Activated CD4-positive, CD25-positive, alpha-beta regulatory T cell treated with anti-CD3 and anti-CD28 coated beads, Interleukin-2, amount 50 U/mL, for 16 hours (primary cell): Measurements from ENCODE around the gene CTNNBL1.

Source experiments
- DNase-seq: peaks from one replicate; pipeline ENCODE4 v3.0.0-alpha.2; 2020; ENCODE audit warnings: low read depth, low spot score

The CTNNBL1 gene

DNA sequence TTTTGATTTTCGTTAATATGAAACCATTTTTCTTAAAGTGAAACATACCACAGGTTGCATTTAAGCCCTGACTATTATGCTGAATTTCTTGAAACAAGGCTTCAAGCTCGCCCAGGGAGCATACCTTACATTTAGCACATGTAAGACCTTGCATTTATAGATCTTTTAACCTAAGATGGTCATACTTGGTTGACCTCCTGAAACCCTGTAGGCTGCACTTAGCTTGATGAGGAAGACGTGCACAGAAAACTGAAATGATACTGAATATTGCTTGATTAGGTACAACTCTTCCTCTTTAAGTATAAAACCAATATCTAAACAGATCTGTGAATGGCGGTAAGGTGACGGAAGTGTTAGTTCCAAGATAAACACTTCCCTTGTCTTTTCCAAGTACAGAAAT, 82.2 kb downstream of the CTNNBL1 start:
- no peak for DNase-seq

DNA sequence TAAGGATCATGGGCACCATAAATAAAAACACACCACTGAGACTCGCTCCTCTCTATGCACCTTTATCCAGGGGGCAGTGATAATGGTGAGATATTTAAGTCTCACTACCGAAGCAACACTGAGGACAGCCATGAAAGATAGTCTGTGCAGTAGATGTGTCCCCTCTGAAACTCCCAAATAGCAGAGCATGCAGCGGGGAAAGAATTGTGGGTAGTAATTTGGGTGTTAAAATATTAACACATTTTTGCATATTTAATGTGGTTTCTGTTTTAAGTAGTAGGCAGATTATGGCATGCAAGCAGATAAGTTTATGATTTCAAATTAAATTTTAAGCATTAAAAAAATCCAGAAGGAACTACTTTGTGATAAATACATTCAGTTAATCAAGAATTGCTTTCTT, 82.7 kb downstream of the CTNNBL1 start:
- no peak for DNase-seq

DNA sequence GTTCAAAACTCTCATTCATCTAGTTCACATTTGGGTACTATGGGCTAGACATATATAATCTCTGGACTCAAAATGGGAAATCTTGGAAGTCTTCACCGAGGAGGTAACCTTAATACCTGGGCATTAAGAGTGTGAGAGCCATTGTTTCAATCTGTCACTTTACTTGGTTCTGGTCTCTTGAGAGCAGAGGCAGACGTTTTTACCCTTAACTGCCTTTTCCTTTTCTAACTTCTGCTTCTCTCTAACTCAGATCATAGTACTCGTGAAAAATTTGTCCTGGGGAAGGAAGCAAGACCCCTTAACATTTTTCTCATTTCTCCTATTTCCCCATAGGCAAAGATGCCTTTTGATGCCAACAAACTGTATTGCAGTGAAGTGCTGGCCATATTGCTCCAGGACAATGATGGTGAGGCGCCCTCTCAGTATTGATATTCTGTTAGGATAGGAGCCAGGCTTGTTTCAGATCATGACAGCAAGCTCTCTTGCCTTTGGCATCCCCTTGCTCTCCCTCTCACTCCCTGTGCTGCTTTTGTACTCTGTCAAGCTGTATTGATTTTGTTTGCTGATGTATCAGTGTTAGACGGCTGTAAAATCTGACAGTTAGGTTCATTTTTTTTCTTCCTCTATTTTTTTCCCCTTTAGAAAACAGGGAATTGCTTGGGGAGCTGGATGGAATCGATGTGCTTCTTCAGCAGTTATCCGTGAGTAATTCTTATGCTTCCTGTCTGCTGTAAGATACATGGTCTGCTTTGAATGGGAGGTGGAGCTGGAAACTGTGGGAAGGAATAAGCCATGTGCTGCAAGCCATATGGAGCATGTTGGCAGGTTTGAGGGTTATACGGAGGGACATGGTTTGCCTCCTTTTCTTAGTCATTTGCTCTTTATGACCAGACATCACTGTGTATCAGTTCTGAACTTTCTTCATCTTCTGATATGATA, 83.5 kb downstream of the CTNNBL1 start:
- no peak for DNase-seq

DNA sequence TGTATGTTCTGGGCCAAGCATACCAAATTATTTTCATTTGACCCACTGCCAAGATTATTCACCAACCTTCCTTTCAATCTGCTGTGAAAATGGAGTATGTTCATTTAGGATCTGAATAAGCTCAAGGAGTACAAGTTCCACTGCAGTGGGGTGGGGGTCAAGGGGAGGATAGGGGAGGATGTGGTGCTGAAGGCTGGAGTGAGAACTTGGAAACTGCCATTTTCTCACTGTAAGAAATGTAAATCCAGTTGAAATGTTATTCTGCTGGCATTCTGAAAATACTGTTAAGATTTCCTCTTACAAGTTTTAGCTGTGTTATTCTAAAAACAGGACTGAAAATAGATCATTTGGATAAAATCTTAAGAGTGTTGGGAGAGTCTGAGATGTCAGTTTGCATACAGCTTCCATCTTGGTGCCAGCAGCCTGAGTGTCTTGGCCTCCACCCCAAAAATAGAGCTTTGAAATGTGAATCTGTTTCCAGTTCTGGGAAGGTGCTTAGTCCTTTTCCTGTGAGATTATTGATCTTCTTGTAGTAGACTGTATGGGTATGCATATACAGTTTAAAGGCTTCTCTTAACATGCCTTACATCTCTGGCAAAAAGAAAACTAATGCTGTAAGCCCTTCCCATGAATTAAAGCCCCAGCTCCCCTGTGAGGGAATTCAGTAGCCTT, 84.3 kb downstream of the CTNNBL1 start:
- no peak for DNase-seq

DNA sequence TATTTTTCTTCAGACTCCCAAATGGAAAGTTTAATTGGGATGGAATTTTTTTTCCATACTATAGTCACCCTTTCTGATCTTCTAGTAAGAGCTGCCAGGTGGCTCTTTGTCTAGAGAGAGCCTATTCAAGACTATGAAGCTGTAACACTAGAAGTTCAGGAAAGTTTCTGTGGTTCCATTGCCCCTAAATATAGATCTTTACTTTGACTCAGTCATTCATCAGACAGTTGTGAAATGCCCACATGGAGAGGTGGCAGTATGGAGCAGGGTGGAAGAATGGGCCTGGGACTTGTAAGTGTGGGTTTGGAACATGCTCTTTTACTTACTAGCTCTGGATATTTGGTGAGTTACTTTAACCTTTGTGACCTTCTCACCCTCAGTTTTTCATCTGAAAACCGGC, 87.8 kb downstream of the CTNNBL1 start:
- DNase-seq = no peak

DNA sequence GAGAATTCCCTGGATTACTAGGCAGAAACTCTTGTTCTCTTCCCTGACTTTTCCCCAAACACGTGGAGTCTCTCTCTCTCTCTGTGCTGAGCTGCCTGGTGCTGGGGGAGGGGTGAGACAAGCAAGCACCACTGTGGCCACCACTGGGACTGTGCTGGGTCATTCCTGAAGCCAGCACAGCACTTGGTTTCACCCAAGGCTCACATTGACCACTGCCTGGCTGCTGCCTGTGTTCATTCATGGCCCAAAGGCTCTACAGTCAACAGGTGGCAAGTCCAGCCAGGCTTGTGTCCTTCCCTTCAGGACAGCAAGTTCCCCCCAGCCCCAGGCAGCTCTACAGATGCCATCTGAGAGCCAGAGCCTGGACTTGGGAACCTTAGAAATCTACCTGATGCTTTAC, 92.2 kb downstream of the CTNNBL1 start:
- DNase-seq = no peak

DNA sequence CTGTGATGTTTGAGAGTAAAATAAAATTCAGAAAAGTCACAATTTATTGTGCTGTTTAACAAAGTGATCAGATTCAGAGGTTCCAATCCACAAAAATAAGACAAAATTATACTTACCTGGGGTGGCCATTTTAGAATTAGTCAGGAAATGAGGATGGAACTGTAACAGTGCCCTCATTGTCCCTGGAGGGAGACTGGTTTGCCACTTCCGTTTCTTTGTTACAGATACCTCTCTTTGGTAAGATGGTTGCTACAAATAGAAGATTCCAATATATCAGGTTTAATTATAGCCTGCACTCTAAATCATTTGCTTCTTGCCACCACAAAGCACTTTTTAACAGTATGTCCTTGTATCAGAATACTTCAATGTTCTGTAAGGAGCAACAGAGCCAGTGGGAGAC, 95.6 kb downstream of the CTNNBL1 start:
- no peak for DNase-seq

DNA sequence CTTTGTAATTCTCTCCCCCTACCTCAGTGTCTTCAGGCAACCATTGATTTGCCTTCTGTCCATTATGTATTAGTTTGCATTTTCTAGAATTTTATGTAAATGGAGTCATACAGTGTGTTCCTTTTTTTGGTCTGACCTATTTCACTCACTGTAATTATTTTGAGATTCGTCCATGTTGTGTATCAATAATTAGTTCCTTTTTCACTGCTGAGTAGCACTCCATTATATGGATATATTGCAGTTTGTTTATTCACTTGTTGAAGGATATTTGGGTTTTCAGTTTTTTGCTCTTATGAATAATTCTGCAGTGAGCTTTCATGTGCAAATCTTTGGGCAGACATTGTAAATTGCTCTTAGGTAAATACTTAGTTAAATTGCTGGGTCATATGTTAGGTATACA, 97.1 kb downstream of the CTNNBL1 start:
- no peak for DNase-seq

DNA sequence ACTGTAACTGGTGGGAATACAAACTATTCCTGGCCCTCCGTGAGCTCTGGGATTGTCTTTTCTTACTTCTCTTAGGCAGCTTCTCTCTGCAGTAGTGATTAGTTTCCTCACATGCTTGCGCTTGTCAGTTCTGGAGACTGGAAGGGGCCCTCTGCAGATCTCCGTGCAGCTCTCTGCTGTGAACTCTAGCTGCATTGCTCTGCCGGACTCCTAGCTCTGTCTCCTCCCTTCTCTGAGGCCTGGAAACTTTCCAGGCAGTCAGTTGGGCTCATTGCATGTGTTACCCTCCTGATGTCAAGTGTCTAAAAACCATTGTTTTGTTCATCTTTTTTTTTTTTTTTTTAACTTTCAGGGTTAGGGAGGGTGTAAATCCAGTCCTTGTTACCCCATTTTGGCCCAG, 102.3 kb downstream of the CTNNBL1 start:
- DNase-seq = no peak

DNA sequence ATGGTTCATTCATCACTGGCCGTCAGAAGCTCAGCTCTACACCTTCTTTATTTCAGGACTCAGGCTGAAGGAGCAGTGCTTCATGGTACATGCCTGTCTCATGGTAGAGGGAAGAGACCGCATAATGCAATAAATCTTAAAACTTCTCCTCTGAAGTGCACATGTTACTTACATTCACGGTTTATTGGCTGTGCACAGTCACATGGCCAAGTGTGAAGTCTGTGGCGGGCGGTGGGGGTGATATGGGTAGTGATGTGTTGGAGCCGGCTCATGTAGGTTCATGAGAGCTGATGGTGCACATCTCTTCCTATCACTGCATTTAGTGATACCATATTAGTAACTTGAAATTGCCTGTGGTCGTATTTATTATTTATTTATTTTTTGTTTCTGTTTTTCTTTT, 102.9 kb downstream of the CTNNBL1 start:
- DNase-seq = no peak

DNA sequence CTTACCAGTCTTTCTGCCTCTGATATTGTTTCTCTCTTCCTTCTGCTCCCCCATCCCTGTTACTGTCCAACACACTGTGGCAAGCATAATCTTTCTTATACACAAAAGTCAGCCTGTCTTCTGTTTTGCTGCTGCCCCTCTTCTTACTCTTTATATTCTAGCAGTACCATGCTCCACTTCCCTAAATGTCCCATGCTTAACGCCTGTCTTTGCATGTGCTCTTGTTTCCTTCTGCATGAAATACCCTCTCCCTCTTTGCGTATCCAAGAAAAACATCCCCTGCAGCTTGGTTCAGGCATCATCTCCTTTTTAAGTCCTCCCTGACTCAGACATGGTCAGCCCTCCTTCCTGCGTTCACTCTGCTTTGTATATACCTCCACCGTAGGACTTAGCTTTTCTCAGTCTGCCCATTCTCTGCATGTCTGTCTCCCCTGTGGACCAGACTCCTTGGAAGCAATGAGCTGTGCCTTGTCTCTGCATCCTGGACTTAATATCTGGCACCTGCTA, 103.9 kb downstream of the CTNNBL1 start:
- DNase-seq = no peak

DNA sequence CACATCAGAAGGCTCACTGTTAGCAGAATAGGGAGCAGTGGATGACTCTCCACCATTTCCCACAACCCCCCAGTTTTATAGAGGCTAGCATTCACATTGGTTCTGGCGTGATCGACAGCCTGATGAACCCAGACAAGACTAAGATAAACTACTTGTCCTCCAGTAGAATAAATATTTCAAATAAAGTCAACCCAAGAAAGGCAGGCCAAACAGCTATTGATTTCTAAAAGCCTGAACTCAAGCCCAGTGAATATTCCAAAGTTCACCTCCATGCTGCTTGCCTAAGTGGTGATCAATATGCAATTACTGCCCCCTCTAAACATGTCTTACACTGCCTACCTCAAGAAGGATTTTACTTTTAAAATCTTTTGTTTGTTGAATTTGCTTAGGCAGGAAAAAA, 104.5 kb downstream of the CTNNBL1 start:
- no peak for DNase-seq

DNA sequence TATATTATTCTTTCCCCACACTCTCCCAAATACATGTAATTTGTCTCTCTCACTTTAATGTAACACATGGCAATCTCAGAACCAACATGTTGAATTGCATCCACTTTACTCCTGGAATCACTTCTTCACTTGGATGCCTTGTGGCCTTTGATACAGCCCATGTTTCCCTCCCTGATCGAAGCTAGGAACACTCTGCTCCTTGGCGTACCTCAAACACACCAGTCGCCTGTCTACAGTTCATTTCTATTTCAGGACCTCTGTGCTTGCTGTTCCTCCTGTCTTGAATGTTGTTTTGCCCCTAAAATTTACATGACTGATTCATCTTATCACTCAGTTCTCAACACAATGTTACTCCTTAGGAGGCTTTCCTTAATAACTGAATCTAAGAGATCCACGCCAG, 106.8 kb downstream of the CTNNBL1 start:
- DNase-seq = no peak

DNA sequence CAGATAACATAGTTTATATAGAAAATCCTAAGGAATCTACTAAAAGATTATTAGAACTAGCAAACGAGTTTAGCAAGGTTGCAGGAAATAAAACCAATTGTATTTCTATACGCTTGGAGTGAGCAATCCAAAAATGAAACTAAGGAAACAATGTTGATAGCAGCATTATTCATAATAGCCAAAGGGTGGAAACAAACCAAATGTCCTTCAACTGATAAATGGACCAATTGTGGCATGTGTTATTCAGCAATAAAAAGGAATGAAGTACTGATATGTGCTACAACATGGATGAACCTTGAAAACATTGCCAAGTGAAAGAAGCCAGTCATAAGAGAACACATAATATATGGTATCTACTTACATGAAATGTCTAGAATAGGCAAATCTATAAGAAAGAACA, 108.1 kb downstream of the CTNNBL1 start:
- no peak for DNase-seq

DNA sequence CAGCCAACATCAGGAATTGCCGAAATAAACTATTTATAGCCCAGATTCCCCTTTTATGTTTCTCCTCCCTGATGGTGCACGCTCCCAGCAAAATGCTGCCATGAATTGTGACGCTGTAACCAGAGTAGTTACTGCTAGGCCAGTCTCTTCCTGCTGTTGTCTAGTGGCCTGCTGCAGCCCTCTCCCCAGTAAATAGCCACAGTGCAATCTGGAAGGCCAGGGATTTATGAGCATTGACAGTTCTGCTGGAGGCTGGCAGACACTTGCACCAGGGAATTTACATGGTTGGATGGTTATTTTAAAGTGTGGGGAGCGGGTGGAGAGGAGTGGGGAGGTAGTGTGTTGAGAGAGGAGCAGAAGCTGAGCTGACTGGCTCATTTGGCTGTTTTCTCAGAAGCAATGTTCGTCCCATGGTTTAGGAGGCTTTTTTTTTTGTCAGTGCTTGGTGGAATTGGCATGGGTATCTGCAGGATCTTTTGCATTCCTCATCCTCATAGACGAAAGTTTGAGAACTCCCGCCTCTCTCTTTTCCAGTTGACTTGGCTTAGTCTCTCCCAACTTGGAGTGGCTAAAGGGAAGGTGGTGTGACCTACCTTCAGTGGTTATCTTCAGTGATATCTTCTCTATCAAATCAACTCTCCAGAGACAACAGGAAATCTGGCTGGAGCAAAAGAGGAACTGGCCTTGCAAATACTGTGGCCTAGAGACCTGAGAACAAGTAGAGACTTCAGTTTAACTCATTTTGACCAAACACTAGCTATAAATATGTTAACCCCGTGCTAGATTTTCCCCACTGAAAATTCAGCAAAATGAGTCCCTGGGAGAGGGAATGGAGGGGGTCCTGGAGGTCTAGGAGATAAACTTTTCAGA, 109.8 kb downstream of the CTNNBL1 start:
- DNase-seq = no peak

DNA sequence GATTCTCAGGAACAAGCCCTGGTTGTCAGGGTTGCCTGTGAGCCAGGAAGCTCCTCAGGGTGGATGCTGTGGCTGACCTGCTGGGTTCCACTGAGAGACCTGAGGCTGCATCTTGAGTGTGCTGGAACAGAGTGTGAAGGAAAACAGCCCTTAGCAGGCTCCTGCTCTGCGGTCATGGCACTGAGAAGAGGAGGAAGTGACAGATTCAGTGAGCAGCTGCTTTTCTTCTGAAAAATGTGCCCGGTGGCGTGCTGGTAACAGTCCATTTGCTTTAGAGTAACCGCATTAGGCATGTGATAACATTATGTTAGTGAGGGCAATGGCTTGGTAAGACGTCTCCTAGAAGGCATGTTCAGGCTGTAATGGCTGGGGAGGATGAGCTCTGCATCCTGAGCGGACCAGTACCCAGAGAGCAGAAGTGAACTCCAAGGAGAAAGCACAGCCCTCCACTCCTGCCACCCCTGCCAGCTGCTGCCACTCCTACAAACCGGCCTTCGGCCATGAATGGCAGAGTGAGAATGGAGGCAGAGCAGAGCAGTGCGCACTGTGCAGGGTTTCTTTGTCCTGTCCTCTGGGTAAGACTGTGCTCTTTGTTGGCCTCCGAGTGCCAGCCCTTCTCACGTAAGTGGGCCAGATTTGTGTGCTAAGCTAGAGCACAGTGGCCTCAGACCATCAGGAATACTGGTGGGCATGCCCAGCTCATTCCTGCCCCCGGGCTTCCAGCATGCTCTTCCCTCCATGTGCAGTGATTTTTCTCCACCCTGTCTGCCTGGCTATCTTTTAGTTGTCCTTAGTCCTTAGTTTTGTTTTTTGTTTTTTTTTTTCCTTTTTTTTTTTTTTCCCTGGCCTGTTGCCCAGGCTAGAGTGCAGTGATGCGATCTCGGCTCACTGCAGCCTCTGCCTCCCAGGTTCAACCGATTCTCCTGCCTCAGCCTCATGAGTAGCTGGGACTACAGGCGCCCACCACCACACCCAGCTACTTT, 111.0 kb downstream of the CTNNBL1 start:
- no peak for DNase-seq

DNA sequence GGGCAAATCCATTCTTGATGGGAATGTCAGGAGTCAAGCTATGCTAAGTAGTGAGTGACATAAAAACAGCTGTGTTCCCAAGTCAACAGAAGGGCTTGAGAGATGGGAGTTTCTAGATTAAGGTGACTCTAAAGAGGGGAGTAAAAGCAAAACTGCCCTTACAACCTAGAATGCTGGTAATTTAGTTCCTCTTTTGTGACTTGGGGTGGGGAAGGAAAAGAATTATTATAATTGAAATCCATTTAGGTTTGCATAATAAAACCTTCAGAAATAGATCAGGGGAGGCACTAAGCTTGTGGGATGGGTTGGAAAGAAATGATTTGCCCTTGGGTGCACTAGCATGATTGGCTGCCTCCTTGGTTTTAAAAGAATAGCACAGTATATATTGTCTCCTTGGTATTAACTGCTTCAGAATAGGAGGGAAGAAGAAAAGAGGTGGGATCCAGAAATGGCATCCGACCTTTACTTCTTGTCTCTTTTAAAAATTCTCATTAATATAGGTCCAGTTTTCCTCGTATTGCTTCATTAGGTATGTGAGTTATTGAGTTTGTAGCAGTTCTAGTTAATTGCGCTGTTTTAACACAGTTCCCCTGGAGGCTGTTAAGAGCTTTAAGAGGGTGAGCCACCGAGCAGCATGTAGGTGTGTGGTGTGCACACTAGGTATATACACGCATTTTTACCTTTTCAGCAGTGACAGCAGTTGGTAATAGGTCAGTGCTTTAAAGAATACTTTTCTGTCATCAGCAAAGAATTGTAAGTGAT, 113.8 kb downstream of the CTNNBL1 start:
- no peak for DNase-seq

DNA sequence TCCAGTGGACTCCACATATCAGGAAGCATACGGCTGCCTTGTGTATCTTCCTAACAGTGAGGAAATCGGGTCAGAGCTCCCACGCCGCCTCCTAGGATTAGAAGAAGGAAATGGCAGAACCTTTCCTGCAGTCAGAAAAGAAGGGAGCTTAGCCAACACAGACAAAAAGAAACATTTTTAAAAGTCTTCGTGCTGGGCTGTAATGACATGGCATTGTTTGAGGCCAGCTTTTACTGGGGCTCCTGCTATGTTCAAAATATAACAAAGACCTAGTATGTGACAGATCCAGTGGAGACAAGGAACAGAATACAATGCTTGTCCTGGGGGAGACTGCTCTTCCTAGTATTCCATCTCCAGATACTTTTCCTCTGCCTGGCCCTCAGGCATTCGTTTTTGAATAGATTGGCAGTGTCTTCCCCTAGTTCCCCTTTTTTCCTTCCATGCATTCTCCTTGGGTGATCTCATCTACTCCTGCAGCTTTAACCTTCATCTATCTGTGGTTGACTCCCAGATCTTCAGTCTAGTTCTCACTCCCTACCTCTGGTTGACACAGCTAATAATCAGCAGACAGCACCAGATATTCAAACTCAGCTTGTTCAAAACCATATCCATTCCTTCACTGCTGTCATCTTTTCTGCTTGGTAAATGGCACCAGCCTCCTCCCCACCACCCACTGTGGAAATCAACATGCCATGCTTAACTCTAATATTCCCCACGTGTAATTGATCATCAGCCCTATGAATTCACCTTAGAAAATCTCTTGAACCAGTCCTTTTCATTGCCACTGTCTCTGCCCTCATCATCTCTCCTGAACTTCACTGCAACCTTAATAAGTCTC, 114.6 kb downstream of the CTNNBL1 start:
- no peak for DNase-seq

DNA sequence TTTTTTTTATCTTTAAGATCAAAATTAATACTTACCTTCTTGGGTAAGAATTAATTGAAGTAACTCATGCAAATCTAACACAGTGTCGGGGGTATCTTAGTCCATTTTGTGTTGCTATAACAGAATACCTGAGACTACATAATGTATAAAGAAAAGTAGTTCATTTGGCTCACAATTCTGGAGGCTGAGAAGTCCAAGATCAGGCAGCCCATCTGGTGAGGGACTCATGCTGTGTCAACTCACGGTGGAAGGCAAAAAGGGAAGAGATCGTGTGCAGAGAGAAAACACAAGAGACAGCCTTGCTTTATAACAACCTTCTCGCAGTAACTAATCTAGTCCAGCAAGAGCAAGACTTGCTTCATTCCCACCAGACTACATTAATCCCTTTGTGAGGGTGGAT, 116.2 kb downstream of the CTNNBL1 start:
- DNase-seq = no peak
